DMS53 treated with DMSO at 0.1 percent for 48 hours (cell line): Measurements from ENCODE around the gene NSUN7.

ENCODE experiments used
- DNase-seq: peaks from one replicate; lab custom pipeline; 2025; ENCODE audit not compliant: unreplicated experiment; lab: John Stamatoyannopoulos, UW

The NSUN7 gene

DNA sequence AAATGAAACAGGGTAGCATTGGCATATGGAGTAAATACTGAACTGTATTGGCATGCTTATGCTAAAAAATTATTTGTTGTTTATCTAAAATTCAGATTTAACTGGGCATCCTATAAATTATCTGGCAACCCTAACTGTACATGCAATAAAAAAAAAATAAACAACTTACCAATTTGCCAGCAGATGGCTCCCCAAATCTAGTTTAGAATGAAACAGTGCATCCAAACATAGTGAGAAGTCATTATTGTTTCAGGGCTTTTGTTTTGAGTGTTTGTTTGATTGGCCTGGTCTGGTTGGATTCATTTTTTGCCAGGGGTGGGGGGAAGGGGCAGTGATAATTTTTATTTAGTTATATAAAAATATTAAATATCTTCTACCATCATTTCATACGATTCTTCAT lies 12.8 kb upstream of the NSUN7 start:
- DNase-seq, result peak; percentile 35

DNA sequence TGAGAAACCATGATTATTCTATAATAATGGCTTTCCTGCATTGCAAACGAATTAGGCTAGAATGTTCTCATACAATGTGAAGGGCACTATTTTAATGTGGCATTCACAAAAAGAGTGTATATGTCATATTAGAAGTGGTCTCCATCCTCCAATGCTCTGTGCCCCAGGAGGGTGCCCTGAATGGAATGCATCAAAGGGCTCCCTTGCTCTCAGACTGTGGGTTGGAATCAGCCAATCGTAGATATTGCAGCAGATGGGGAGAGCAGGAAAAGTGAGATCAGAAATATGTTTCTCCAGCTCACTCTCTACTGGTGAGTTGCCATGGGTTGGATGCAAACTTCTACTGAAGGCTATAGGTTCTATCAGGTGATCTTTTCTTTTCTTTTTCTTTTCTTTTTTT lies 11.9 kb upstream of the NSUN7 start:
- no peak for DNase-seq

GRCh38 chr4:40739347-40739746 lies 10.4 kb upstream of the NSUN7 start:
- DNase-seq, result no peak

DNA sequence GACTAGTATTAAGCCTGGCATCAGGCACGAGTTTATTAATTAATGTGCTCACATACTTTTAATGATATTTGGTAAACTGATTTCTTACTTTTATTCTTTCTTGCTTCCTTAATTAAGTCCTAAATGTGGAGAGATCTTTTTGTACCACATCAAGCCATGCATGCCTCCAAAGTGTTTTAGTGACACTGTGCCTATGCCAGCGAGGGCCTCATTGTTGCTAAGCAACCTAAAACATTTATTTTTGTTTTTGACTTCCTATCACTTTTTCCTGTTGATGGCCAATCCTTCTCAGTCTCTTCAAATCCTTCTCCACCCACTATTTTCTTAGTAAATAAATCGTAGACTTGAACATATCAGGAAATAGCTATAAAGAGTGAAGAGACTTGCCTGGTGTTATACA lies 5.5 kb upstream of the NSUN7 start:
- no peak for DNase-seq

GRCh38 chr4:40745285-40745984 lies 4.3 kb upstream of the NSUN7 start:
- no peak for DNase-seq

- DNase-seq, result no peak
These were observed 2.4 kb upstream of the NSUN7 start for GRCh38 chr4:40747207-40747835.

DNA sequence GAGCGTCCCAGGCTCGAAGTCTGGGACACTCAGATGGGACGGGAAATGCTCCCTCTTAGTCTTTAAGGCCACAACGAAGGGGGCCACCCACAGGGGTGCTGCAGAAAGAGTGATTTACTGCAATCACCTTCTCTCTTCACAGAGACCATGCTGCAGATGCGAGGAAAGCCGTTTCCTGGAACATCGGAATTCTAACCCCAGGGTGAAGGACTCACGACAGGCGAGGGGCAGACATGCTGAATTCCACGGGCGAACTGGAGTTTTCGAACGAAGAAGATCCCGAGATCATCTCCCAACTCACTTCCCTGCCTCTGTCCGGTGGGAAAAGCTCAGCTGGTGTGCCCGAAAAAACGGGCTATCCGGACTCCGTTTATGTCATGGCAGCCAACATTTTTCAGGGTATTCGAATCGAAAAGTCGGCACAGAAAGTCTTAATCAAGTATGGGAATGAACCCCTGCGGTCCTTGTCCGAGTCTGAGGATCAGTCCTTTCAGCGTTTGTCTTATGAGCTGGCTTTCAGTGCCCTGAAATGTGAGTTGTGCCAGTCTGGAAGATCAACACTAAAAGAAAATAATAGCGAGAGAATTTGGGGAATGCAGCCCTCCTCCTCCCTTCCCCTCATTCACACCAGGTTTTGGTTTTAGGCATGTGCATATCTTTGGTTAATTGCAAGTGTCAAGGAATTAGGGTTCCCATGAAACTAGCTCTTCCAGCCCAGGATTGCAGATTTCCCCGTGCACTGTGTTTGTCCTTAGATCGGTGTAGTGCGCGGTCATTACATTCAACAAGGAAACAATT lies 905 bp downstream of the NSUN7 start:
- DNase-seq, result no peak

DNA sequence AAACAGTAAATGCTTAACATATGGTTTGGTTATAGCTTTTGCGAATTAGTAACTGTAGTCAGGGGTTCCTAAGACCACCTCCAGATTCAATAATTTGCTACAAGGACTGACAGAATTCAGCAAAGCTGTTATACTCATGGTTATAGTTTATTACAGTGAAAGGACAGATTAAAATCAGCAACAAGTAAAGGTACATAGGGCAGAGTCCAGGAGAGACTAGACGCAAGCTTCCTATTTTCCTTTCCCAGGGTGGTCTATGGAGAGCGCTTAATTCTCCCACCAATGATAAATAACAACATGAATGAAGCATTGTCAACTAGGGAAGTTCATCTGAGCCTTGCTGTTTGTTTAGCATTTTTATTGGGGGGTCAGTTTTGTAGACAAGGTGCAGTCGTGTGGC lies 5.9 kb downstream of the NSUN7 start:
- DNase-seq, result no peak

DNA sequence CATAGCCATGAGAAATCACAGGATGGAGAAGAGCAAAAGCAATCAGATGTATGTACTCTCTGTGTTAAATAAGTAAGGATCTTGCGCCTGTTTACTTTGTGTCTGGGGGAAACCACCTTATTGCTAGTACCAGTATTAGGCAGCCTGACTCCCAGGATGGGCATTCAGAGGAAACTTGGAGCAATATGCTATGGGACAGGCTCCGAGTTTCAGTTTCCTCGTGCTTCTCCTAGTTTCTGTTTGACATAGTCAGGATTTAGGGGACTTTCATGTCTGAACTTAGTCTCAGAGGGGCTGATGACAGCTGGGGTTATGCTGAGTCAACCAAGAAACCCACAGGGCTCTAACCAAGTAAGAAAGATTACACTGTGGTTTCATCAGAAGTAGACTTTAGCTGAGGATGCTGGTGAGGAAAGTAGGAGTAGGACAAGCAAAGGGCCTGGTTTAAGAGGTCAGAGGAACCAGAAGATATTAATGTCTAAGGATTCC lies 13.5 kb downstream of the NSUN7 start:
- DNase-seq, result no peak

- no peak for DNase-seq
These were observed 19.5 kb downstream of the NSUN7 start for GRCh38 chr4:40769266-40769665.

GRCh38 chr4:40778090-40778489 lies 28.3 kb downstream of the NSUN7 start:
- no peak for DNase-seq

DNA sequence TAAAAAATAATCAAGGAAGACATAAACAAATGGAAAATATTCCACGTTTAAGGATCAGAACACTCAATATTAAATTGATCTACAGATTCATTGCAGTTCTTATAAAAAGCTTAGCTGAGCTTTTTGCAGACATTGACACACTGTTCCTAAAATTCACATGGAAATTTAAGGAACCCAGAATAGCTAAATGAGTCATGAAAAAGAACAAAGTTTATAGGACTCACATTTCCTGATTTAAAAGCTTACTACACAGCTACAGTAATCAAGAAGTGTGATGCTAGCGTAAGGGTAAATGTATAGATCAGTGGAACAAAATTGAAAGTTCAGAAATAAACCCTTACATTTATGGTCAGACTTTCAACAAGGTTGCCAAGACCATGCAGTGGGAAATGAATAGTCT lies 33.1 kb downstream of the NSUN7 start:
- no peak for DNase-seq

DNA sequence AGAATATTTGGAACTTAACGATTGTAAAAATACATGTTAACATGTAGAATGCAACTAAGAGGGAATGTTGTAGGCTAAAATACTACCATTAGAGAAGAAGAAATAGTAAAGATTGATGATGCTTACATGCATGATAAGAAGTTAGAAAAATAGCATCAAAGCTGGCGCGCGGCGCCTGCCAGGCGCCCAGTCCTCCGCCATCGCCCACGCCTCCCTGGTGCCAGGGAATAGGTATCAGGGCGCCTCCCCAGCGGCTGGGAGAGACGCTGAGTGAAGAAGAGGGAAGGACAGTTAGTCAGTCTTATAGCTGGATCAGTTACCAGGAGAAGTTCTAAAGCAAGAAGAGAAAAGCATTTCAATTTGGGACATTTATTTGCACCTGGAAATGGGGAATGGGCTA lies 36.0 kb downstream of the NSUN7 start:
- DNase-seq, result no peak

DNA sequence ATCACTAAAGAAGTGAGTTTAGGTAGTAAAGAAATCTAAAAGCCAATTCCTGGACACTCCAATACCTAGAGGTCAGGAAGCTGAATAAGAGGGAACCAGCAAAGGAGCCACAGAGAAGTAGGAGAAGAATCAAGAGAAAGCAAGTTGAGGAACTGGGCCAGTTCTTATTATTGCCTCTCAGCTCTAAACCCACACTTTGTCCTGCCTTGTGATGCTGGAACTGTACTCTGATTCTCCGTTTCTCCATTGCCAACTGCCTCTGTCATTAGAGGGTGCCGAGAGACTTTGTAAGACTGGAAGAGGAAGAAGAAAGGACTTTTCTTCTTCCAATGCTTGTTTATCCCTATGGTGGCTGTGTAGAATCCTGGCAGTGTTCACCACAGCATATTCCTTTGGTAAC lies 38.6 kb downstream of the NSUN7 start:
- no peak for DNase-seq

DNA sequence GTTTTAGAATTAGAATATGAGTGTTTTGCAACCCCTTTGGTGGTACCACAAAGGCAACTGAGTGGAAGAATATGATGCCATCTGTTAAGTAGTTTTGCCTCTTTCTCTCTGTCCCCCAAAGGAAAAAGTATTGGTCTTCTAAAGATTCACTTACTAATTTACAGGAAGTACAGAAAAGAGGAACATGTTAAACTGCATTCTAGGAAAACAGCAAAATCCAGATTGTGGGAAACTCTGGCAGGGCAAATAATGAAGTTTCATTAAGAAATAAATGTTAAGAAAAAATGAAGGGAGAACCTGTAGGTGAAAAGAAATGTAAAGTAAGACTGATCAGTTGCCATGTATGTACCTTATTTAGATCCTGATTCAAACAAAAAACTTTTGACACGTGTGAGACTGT lies 39.3 kb downstream of the NSUN7 start:
- DNase-seq, result no peak

GRCh38 chr4:40789771-40790170 lies 40.0 kb downstream of the NSUN7 start:
- no peak for DNase-seq

DNA sequence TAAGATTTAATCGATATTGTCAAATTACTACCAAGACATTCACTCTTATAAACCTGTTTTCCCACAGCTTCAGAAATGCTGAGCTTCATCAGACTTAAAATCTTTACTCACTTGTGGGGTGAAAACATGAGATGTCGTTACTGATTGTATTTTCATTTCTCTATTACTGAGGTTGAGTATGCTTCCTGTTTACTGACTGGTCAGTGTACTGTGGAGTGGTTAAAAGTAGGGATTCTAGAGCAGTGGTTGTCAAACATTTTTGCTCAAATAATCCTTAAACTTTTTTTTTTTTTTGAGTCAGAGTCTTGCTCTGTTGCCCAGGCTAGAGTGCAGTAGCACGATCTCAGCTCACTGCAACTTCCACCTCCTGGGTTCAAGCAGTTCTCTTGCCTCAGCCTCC lies 50.3 kb downstream of the NSUN7 start:
- no peak for DNase-seq

GRCh38 chr4:40804598-40804997 lies 54.8 kb downstream of the NSUN7 start:
- no peak for DNase-seq

DNA sequence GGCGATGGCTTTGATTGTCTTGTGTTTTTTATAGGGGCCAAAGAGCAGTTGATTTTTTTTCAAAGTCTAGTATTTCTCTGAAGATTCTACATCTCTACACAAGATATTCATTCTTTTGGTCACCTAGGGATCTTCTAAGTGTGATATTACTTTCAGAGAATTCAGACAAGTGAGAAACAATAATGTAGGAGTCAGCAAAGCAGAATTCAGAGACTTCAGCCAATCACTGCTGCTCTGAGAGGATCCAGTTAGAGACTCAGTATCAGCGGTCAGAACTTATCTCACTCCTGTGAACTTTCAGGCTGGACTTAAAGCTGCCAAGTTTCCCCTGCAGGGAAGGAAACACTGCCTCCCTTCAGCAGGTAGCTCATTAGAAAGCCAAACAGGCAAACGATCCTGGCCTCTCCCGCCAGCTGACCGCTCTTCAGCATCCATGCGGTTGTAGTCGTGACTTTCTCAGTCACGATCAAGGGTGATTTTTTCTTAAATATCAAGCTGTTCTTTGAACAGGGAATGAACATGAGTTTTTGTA lies 59.2 kb downstream of the NSUN7 start:
- DNase-seq, result no peak

GRCh38 chr4:40811956-40812355 lies 62.2 kb downstream of the NSUN7 start:
- no peak for DNase-seq

GRCh38 chr4:40812386-40812785 lies 62.6 kb downstream of the NSUN7 start:
- DNase-seq, result no peak

DNA sequence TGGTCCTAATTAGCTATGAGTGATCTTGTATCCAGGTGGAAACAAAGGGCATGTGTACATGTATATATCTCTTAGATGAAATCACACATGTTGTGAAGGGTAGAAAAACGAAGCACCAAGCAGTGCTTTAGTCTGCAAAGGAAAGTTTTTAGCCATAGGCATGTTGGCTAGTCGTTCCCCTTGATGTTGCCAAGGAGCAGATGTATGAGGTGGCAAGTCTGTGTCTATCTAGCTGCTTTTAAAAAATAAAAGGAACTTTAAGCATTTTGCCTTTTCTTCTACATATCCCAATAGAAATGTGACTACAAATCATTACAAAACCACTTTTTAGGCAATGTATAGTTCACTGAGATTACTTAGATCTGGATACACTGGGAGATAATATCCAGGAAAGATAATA lies 63.1 kb downstream of the NSUN7 start:
- DNase-seq, result no peak
